ENCODE results near the gene THNSL1. TPM values are rescaled to one million over a fixed set of nuclear protein-coding genes. Genes with fewer than 3 reads are reported as not detected.

Gene THNSL1
- total and polyA plus RNA-seq, 9 of the 15 experiments (the other 6 are each of a cell fraction or from before 2014, with no cell fraction given): 4.5 to 8.6 (median 6.3) TPM

- TF ChIP-seq THRB (CRISPR knock-in tag; conservative IDR thresholded peaks at IDR 0.05) (peak; percentile 54; the same call in 1 of the 2 replicates), GMEB1 (CRISPR knock-in tag; IDR thresholded peaks at IDR 0.05) (peak; percentile 89), ZNF324 (CRISPR knock-in tag; IDR thresholded peaks at IDR 0.05) (no peak)
Measured at GRCh38 chr10:25016376-25017153, at the start of gene THNSL1 (continued).

- intact Hi-C loops (cut with micrococcal nuclease): no loop called here
- no peaks in the 10 kb centered on the region for H3K9me1 ChIP-seq (ENCODE audit: control insufficient read depth, insufficient read depth, low read length)
- no peaks in the 10 kb centered on the region for H3K36me3 ChIP-seq (ENCODE audit: control insufficient read depth, insufficient read depth, low read length)
- CTCF ChIA-PET (ENCODE audit: low intra/inter-chr PET ratio): interaction anchor here (0.7 kb wide), 1 partner anchor 475 kb away, joined by 3 read pairs; no protein-coding TSS in a partner anchor
- H3K27me3 ChIP-seq (ENCODE audit: control insufficient read depth in 2 of 2, insufficient read depth in 2 of 2, low read length in 2 of 2): no peaks in the 10 kb centered on the region
- no peaks in the 10 kb centered on the region for H3K79me2 ChIP-seq (ENCODE audit: control insufficient read depth, insufficient read depth, low read length)
- H3K9ac ChIP-seq (ENCODE audit: insufficient read depth in 1 of 2, low read depth in 2 of 2, low read length in 2 of 2): no peak overlapping the region
- no peaks in the 10 kb centered on the region for H4K20me1 ChIP-seq (replicated peaks; ENCODE audit: control insufficient read depth, insufficient read depth, low read length)
- H3K4me1 ChIP-seq (replicated peaks in 1 of 2; ENCODE audit: control insufficient read depth in 2 of 2, insufficient read depth in 2 of 2, low read length in 2 of 2): peaks cover 0 to 5% of the 10 kb centered on the region in 2 experiments; a peak in 1 of 5 replicates
- H3K4me2 ChIP-seq (ENCODE audit: insufficient read depth, low read length): no peak overlapping the region
- POLR2A ChIA-PET: no interaction called here
- no TSS peak for BruUV-seq (replicated peaks)
- DNase-seq (ENCODE audit: extremely low read depth in 1 of 4, low spot score in 3 of 4): no peak
- no peak overlapping the region for H3K4me3 ChIP-seq
- WGBS (ENCODE audit: insufficient coverage, low coverage, missing lambda C conversion rate): 37% methylated on average over 5 of the region's 5 CpGs
- H2AFZ ChIP-seq (ENCODE audit: low read depth, low read length): no peak overlapping the region
- in situ Hi-C loops (cut with MboI): no loop called here
- no peaks in the 10 kb centered on the region for H3K9me3 ChIP-seq (replicated peaks; ENCODE audit: control insufficient read depth, insufficient read depth, low read depth, low read length)
- FAIRE-seq: no peak
- H3K27ac ChIP-seq (ENCODE audit: extremely low read depth, low read depth, low read length): no peak overlapping the region
- no peak for ATAC-seq
- no peak for TF ChIP-seq ZNF280A (IDR thresholded peaks at IDR 0.05; ENCODE audit: low read depth, partially characterized antibody)
- no peak for TF ChIP-seq U2AF1 (optimal IDR thresholded peaks at IDR 0.05; ENCODE audit: low read depth, low read length)
- TF ChIP-seq NONO (IDR thresholded peaks at IDR 0.05; ENCODE audit: low read depth in 2 of 2, low read length in 1 of 2): no peak
- no peak for TF ChIP-seq KDM5B (IDR thresholded peaks at IDR 0.05; ENCODE audit: insufficient replicate concordance, low read depth, low read length)
- TF ChIP-seq WHSC1 (IDR thresholded peaks at IDR 0.05; ENCODE audit: low read length): no peak
- no peak for TF ChIP-seq SIRT6 (IDR thresholded peaks at IDR 0.05; ENCODE audit: low read depth, low read length)
- no peak for TF ChIP-seq FOXA3 (CRISPR knock-in tag; conservative IDR thresholded peaks at IDR 0.05 in 1 of 2, IDR thresholded peaks at IDR 0.05 in 1 of 2)
- TF ChIP-seq ZNF707 (CRISPR knock-in tag; conservative IDR thresholded peaks at IDR 0.05): no peak
- TF ChIP-seq ZNF583 (CRISPR knock-in tag; IDR thresholded peaks at IDR 0.05): no peak
- TF ChIP-seq CXXC5 (CRISPR knock-in tag; IDR thresholded peaks at IDR 0.05): no peak
- no peak for TF ChIP-seq NR2C2 (CRISPR knock-in tag; IDR thresholded peaks at IDR 0.05)
- TF ChIP-seq NR2C2 (tag; IDR thresholded peaks at IDR 0.05): no peak
Measured at GRCh38 chr10:24966962-24967481, 49.4 kb upstream of the THNSL1 start.
